GM23338 (cell line): ENCODE data around the gene FILIP1. TPM values are rescaled to one million over a fixed set of nuclear protein-coding genes. Genes with fewer than 3 reads are reported as not detected.

ENCODE experiments used
- ATAC-seq: fragments of 200-7000 bp; cut with Tn5 transposase; 3 replicates; pipeline ENCODE4 v1.9.1; 2020
- DNase-seq: peaks from one replicate; pipeline ENCODE4 v3.0.0-alpha.2; 2015; ENCODE audit warnings: low spot score
- H2AFZ ChIP-seq: fragments of 200-600 bp; sonication (generic); 2 replicates; pipeline ENCODE4 v1.8.0; 2016; ENCODE audit warnings: antibody characterized with exemption, mild to moderate bottlenecking, moderate library complexity
- H3F3A ChIP-seq: fragments of 200-600 bp; sonication (generic); replicated peaks from 2 replicates; pipeline ENCODE4 v1.8.0; 2017; ENCODE audit warnings: antibody characterized with exemption, mixed run types, low read depth
- H3K27ac ChIP-seq: fragments of 200-600 bp; sonication (generic); 2 replicates; pipeline ENCODE4 v1.6.1; 2016; ENCODE audit warnings: low read depth
- H3K27me3 ChIP-seq: fragments of 200-600 bp; sonication (generic); 2 replicates; pipeline ENCODE4 v1.8.0; 2016; ENCODE audit warnings: mild to moderate bottlenecking, mixed run types, moderate library complexity; ENCODE audit not compliant: insufficient read depth
- H3K36me3 ChIP-seq: fragments of 200-600 bp; sonication (generic); 2 replicates; pipeline ENCODE4 v1.8.0; 2016; ENCODE audit warnings: mild to moderate bottlenecking; ENCODE audit not compliant: insufficient read depth
- H3K4me1 ChIP-seq: fragments of 200-600 bp; sonication (generic); 2 replicates; pipeline ENCODE4 v1.8.0; 2016; ENCODE audit warnings: mild to moderate bottlenecking, moderate library complexity; ENCODE audit not compliant: insufficient read depth
- H3K4me2 ChIP-seq: fragments of 200-600 bp; sonication (generic); 2 replicates; pipeline ENCODE4 v1.7.1; 2017; ENCODE audit warnings: mixed run types
- H3K4me3 ChIP-seq: fragments of 200-600 bp; sonication (generic); 2 replicates; pipeline ENCODE4 v1.6.1; 2016; ENCODE audit warnings: mixed run types
- H3K79me2 ChIP-seq: fragments of 200-600 bp; sonication (generic); replicated peaks from 2 replicates; pipeline ENCODE4 v1.8.0; 2017; ENCODE audit warnings: mild to moderate bottlenecking; ENCODE audit not compliant: insufficient read depth
- H3K9me2 ChIP-seq: fragments of 200-600 bp; sonication (generic); 2 replicates; pipeline ENCODE4 v1.8.0; 2017; ENCODE audit not compliant: insufficient read depth
- H4K20me1 ChIP-seq: fragments of 200-600 bp; sonication (generic); replicated peaks from 2 replicates; pipeline ENCODE4 v1.8.0; 2017; ENCODE audit warnings: mild to moderate bottlenecking; ENCODE audit not compliant: insufficient read depth
- H3K27ac Mint-ChIP-seq: 2 replicates; pipeline ENCODE4 v1.8.0; 2020; ENCODE audit warnings: inconsistent platforms, mild to moderate bottlenecking, moderate library complexity, mixed read lengths
- H3K27me3 Mint-ChIP-seq: 3 replicates; pipeline ENCODE4 v1.8.0; 2022; ENCODE audit warnings: low read depth, mild to moderate bottlenecking, moderate library complexity, mixed read lengths, inconsistent platforms; ENCODE audit not compliant: insufficient read depth, poor library complexity
- H3K36me3 Mint-ChIP-seq: 3 replicates; pipeline ENCODE4 v1.8.0; 2021; ENCODE audit warnings: low read depth, mild to moderate bottlenecking, inconsistent platforms, moderate library complexity, mixed read lengths
- H3K4me1 Mint-ChIP-seq: 3 replicates; pipeline ENCODE4 v1.8.0; 2020; ENCODE audit warnings: mild to moderate bottlenecking, inconsistent platforms, mixed read lengths
- H3K4me3 Mint-ChIP-seq: 3 replicates; pipeline ENCODE4 v1.8.0; 2021; ENCODE audit warnings: moderate library complexity, mild to moderate bottlenecking, inconsistent platforms, mixed read lengths
- H3K9me3 Mint-ChIP-seq: 3 replicates; pipeline ENCODE4 v1.8.0; 2020; ENCODE audit warnings: moderate library complexity, mild to moderate bottlenecking, inconsistent platforms, mixed read lengths
- CREB1 ChIP-seq: fragments of 250-450 bp; sonication (Bioruptor Pico); IDR thresholded peaks from 2 replicates; pipeline ENCODE4 v1.5.0; 2020; ENCODE audit warnings: low read depth, mild to moderate bottlenecking, moderate library complexity
- CTCF ChIP-seq, 2 experiments: fragments of 200-600 bp in 1 of 2; sonication (generic) in 1 of 2; conservative IDR thresholded peaks; 2 replicates each; pipeline versions ENCODE4 v1.5.1 to v1.6.1; 2016 to 2017; ENCODE audit warnings: antibody characterized with exemption in 2 of 2, low read depth in 2 of 2, mild to moderate bottlenecking in 2 of 2, moderate library complexity in 1 of 2
- JUNB ChIP-seq: IDR thresholded peaks from one replicate; pipeline ENCODE4 v1.6.1; 2016; ENCODE audit warnings: antibody characterized with exemption; ENCODE audit not compliant: unreplicated experiment
- NANOG ChIP-seq: IDR thresholded peaks from 2 replicates; pipeline ENCODE4 v1.6.1; 2016; ENCODE audit warnings: antibody characterized with exemption, borderline replicate concordance
- POLR2AphosphoS5 ChIP-seq: IDR thresholded peaks from 2 replicates; pipeline ENCODE4 v1.6.1; 2016; ENCODE audit warnings: antibody characterized with exemption, low read depth
- REST ChIP-seq: IDR thresholded peaks from one replicate; pipeline ENCODE4 v1.6.1; 2018; ENCODE audit warnings: antibody characterized with exemption; ENCODE audit not compliant: unreplicated experiment
- STAT1 ChIP-seq: IDR thresholded peaks from one replicate; pipeline ENCODE4 v1.6.1; 2016; ENCODE audit warnings: antibody characterized with exemption; ENCODE audit not compliant: unreplicated experiment
- ZNF462 ChIP-seq: fragments of 250-450 bp; sonication (Bioruptor Pico); IDR thresholded peaks from 2 replicates; pipeline ENCODE4 v1.5.0; 2020; ENCODE audit warnings: mild to moderate bottlenecking, moderate library complexity
- polyA plus RNA-seq: library from polyadenylated mRNA; unstranded; fragments of >200 nt; fragmentation: Nextera tagmentation; extraction: Ambion mirVana; gene quantifications from 2 replicates; pipeline ENCODE4 v1.2.1, GENCODE V29; 2016
- total RNA-seq: library from RNA; depleted of rRNA; stranded (reverse); fragments of >200 nt; shearing (Covaris generic); gene quantifications from 2 replicates; pipeline ENCODE4 v1.2.3, GENCODE V29; 2014

FILIP1 gene
- total and polyA plus RNA-seq, 2 experiments from 2014 or later = 3.7 to 6.4 TPM

- TF ChIP-seq JUNB (no peak), CTCF (conservative IDR thresholded peaks at IDR 0.05; ENCODE audit: low read depth in 2 of 2) (no peak), POLR2AphosphoS5 (no peak), NANOG (no peak), REST (no peak), STAT1 (no peak)
- H3K27ac Mint-ChIP-seq = no peak overlapping the region
- Histone ChIP-seq H2AFZ (no peak overlapping the region), H3K27ac (no peak overlapping the region), H3K4me1 (no peaks in the 10 kb centered on the region), H3K79me2 (no peaks in the 10 kb centered on the region), H3F3A (no peaks in the 10 kb centered on the region), H3K36me3 (no peaks in the 10 kb centered on the region), H3K27me3 (no peaks in the 10 kb centered on the region), H3K4me2 (no peak overlapping the region), H3K4me3 (no peak overlapping the region), H3K9me2 (no peaks in the 10 kb centered on the region; the same call in 1 of the 2 replicates), H4K20me1 (no peaks in the 10 kb centered on the region)
- ATAC-seq = no peak
- H3K4me3 Mint-ChIP-seq = no peak overlapping the region
- H3K27me3 Mint-ChIP-seq = peaks cover 2% of the 10 kb centered on the region
- DNase-seq = no peak
- H3K36me3 Mint-ChIP-seq = no peaks in the 10 kb centered on the region; the same call in 2 of the 3 replicates
- no peaks in the 10 kb centered on the region for H3K4me1 Mint-ChIP-seq
- peaks cover 13% of the 10 kb centered on the region for H3K9me3 Mint-ChIP-seq
Measured at GRCh38 chr6:75409928-75410327, 83.7 kb downstream of the FILIP1 start.

GRCh38 chr6:75409286-75409685 lies 84.3 kb downstream of the FILIP1 start:
- no peak overlapping the region for H3K27ac Mint-ChIP-seq
- 0 out of 3 replicates have a peak, but pooled peaks cover under 1% of the 10 kb centered on the region for H3K4me1 Mint-ChIP-seq
- no peaks in the 10 kb centered on the region for H3K4me1 ChIP-seq
- H3K27me3 Mint-ChIP-seq = peaks cover 2% of the 10 kb centered on the region
- H3F3A ChIP-seq = no peaks in the 10 kb centered on the region
- H3K27ac ChIP-seq = no peak overlapping the region
- no peak overlapping the region for H2AFZ ChIP-seq
- peaks cover 13% of the 10 kb centered on the region for H3K9me3 Mint-ChIP-seq
- no peak for ATAC-seq
- H3K4me3 ChIP-seq = no peak overlapping the region
- no peaks in the 10 kb centered on the region for H3K79me2 ChIP-seq
- H3K36me3 ChIP-seq = no peaks in the 10 kb centered on the region
- H3K4me2 ChIP-seq = no peak overlapping the region
- H3K27me3 ChIP-seq = no peaks in the 10 kb centered on the region
- no peak overlapping the region for H3K4me3 Mint-ChIP-seq
- no peaks in the 10 kb centered on the region for H4K20me1 ChIP-seq
- H3K9me2 ChIP-seq = no peaks in the 10 kb centered on the region; the same call in 1 of the 2 replicates
- H3K36me3 Mint-ChIP-seq = no peaks in the 10 kb centered on the region; the same call in 2 of the 3 replicates
- no peak for DNase-seq
- TF ChIP-seq NANOG = no peak
- no peak for TF ChIP-seq STAT1
- no peak for TF ChIP-seq POLR2AphosphoS5
- no peak for TF ChIP-seq ZNF462
- no peak for TF ChIP-seq CREB1 (CRISPR knock-in tag)
- no peak for TF ChIP-seq JUNB
